Skeletal muscle tissue (tissue), 4 donors: ENCODE measurements around the gene ALKBH3. TPM values are rescaled to one million over a fixed set of nuclear protein-coding genes. Genes with fewer than 3 reads are reported as not detected.

ENCODE experiments used
- H3K27ac ChIP-seq: one replicate; pipeline ENCODE4 v1.7.0; 2013; ENCODE audit warnings: mild to moderate bottlenecking, low read depth, low read length, inconsistent platforms
- H3K27me3 ChIP-seq, 3 donors: one replicate each; pipeline ENCODE4 v1.7.0; 2013; ENCODE audit warnings: low read length in 3 of 3; ENCODE audit not compliant: control insufficient read depth in 3 of 3, insufficient read depth in 3 of 3
- H3K36me3 ChIP-seq, 3 donors: one replicate each; pipeline ENCODE4 v1.7.0; 2013; ENCODE audit warnings: low read length in 3 of 3; ENCODE audit not compliant: control insufficient read depth in 3 of 3, insufficient read depth in 3 of 3
- H3K4me1 ChIP-seq, 3 donors: one replicate each; pipeline ENCODE4 v1.7.0; 2013; ENCODE audit warnings: low read length in 3 of 3, mild to moderate bottlenecking in 3 of 3; ENCODE audit not compliant: control insufficient read depth in 3 of 3, insufficient read depth in 3 of 3
- H3K4me3 ChIP-seq, 3 donors: one replicate each; pipeline ENCODE4 v1.7.0; 2013; ENCODE audit warnings: low read length in 3 of 3
- H3K9ac ChIP-seq, 3 donors: one replicate each; pipeline ENCODE4 v1.7.0; 2013; ENCODE audit warnings: low read length in 3 of 3, mild to moderate bottlenecking in 3 of 3, moderate library complexity in 2 of 3, low read depth in 1 of 3
- H3K9me3 ChIP-seq, 3 donors: one replicate each; pipeline ENCODE4 v1.7.0; 2013; ENCODE audit warnings: low read length in 3 of 3; ENCODE audit not compliant: control insufficient read depth in 3 of 3
- total RNA-seq: library from RNA; depleted of rRNA; stranded (reverse); fragments of >200 nt; gene quantifications from one replicate; pipeline ENCODE4 v1.2.3, GENCODE V29; 2014
- donor health status: Osteomylitis.

The ALKBH3 gene
- total RNA-seq, 1 donor from 2014 or later = 25.6 TPM

DNA sequence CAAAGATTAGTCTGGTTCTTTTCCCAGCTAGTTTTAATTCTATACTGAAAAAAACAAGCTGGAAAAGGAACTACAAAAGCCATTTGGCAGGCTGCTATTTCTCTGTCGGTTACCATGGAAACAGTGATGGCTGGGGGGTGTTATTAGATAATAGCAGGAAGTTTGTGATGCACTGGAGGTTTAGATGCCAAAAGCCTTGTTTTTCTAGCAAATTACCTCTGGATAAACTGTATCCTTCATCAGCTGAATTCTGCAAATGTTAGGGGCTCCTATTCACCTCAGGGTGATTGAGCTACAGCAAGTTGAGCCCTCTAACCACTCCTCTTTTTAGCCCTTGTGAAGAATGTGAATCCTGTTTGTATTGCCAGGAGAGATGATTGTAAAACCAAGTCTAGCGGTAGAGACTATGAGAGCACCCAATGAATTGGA, 25.2 kb downstream of the ALKBH3 start:
- Histone ChIP-seq H3K9me3 (no peaks in the 10 kb centered on the region), H3K4me1 (peaks cover 9 to 23% (median 9%) of the 10 kb centered on the region in 3 donors), H3K9ac (no peak overlapping the region), H3K27ac (peak overlapping the region; percentile 65), H3K4me3 (no peak overlapping the region), H3K36me3 (peaks cover 12 to 34% (median 28%) of the 10 kb centered on the region in 3 donors), H3K27me3 (no peaks in the 10 kb centered on the region)

DNA sequence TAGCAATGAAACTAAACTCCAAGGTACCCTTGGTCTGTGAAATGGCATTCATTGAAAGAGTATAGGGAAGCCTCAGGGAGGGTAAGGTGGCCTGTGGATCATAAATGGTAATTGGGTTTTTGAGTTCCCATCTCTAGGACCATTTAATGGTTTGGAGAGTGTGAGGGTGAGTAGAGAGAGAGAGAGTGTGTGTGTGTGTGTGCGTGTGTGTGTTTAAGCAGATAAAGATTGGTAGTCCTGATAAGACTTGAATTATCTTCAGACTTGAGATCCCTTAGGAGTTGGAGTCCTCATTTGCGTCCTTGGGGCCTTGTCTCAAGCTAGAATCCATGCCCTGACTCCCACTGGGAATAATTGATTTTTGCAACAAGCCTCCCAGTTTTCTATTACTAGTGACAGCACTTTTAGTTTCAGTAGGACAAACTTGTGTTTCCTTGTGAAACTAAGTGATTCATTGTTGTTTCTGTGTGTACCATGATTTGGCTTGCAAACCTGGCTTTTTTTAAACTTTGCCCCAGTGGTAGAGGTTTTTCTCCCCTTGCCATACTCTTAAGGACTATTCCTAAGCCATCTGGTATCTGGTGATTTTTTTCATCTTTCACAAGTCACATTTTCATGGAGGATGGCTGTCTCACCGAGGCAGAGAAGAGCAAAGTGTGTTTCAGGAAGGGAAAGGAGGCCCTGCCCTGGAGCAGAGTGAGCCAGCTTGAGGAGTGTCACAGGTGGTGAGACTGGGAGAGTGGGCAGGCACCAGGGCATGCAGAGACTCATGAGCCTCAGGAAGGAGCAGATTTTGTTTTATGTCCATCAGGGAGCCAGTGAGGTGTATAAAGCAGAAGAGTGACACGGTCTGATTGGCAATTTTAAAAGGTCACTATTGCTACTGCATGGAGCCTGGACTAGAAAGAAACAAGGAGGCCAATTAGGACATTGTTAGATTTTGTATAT, 26.7 kb downstream of the ALKBH3 start:
- H3K27ac ChIP-seq = no peak overlapping the region

DNA sequence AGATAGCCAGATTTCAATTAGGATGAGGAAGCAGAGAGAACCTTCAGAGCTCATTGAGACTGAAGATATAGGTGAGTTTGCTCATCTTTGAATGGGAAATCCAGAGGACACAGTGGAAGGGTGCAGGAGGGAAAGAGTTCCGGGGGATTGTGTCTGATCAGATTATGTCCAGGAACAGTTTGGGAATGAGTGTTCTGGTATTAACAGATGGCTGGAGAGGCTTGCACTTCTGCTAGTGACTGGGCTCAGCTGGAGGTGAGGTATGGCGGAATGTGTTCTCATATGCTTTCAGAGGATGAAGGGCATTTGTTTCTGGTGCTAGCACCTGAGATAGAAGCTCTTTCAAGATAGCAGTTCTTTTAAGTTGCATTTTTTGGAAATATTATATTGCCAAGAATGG, 27.6 kb downstream of the ALKBH3 start:
- H3K4me1 ChIP-seq = peaks cover 9 to 23% (median 9%) of the 10 kb centered on the region in 3 donors
- no peaks in the 10 kb centered on the region for H3K9me3 ChIP-seq
- H3K27me3 ChIP-seq = no peaks in the 10 kb centered on the region
- H3K9ac ChIP-seq = peak overlapping the region in 1 of 3 donors; percentile 1
- no peak overlapping the region for H3K27ac ChIP-seq
- peaks cover 0 to 20% (median 16%) of the 10 kb centered on the region in 3 donors for H3K36me3 ChIP-seq
- H3K4me3 ChIP-seq = no peak overlapping the region

More for the DNA sequence above, 26.7 kb downstream of the ALKBH3 start:
- H3K36me3 ChIP-seq = peaks cover under 1 to 25% (median 21%) of the 10 kb centered on the region in 3 donors
- no peaks in the 10 kb centered on the region for H3K9me3 ChIP-seq
- H3K9ac ChIP-seq = no peak overlapping the region
- no peak overlapping the region for H3K4me3 ChIP-seq
- no peaks in the 10 kb centered on the region for H3K27me3 ChIP-seq
- peaks cover 9 to 23% (median 9%) of the 10 kb centered on the region in 3 donors for H3K4me1 ChIP-seq

DNA sequence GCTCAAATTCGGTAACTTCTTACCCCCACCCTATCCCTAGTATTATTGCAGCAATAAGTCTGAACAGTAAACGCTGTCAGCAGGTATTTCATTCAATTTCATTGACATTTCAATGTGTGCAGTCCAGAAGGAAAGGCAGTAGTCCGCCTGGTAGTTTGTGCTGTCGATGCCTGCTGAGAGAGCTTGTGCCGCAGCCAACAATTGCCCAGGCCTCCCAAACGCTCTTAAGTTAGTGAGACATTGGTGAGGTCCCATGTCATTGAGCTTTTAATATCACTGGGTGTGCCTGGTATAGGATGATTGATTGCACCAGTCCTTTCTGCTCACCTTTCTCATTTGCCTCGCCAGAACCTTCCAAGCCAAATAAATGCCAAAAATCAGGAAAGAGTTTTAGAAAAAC, 28.1 kb downstream of the ALKBH3 start:
- Histone ChIP-seq H3K9me3 (no peaks in the 10 kb centered on the region), H3K4me3 (no peak overlapping the region), H3K27me3 (no peaks in the 10 kb centered on the region), H3K36me3 (peaks cover 3 to 20% (median 14%) of the 10 kb centered on the region in 3 donors), H3K4me1 (peaks cover 9 to 23% (median 9%) of the 10 kb centered on the region in 3 donors), H3K27ac (no peak overlapping the region), H3K9ac (peak overlapping the region in 1 of 3 donors; percentile 1)

DNA sequence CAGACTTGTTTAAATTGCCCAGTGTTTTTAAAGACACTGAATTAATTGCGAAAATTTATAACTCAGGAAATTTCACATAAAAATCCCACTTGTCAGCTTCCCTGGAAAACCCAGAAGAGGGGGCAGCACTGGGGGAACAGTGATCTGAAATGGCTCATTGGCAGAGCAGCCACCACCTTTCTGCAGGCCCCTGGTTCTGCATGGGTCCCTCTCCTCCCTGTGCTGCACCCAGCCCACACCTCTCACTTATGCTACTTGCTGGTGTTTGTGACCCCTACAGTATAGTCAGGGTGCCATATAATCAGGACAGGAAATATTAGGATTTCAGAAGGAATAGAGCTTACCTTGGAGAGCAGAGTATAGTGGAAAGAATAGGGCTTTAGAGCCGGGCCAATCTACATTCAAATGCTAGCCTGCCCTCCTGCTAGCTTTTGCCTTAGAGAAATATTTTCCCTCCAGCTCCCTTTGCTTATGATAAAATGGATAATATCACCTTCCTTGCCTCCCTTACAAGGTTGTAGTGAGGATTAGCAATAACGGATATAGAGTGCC, 33.3 kb downstream of the ALKBH3 start:
- Histone ChIP-seq H3K4me3 (no peak overlapping the region), H3K9me3 (no peaks in the 10 kb centered on the region), H3K9ac (no peak overlapping the region), H3K27ac (no peak overlapping the region), H3K4me1 (peaks cover 2 to 10% (median 3%) of the 10 kb centered on the region in 3 donors), H3K27me3 (no peaks in the 10 kb centered on the region), H3K36me3 (peaks cover 8 to 24% (median 10%) of the 10 kb centered on the region in 3 donors)

DNA sequence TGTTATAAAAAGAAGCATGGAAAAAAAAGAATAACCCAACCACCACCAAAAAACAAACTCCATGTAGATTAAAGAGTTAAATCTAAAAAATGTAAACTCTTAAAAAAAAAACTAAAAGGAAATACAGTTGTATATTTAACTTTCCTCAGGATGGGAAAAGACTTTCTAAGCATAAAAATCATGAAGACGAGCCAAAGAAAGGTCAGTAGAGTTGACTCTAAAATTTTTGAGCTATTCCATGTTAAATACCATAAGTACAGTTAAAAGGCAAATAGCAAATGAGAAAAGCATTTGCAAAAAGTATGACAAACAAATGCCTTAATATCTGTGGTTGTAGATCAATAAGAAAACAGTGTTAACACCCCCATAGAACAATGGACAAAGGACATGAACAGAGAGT, 33.8 kb downstream of the ALKBH3 start:
- Histone ChIP-seq H3K27ac (no peak overlapping the region), H3K4me3 (no peak overlapping the region), H3K9me3 (no peaks in the 10 kb centered on the region), H3K27me3 (no peaks in the 10 kb centered on the region), H3K4me1 (peaks cover 3 to 13% (median 7%) of the 10 kb centered on the region in 3 donors), H3K36me3 (peaks cover 8 to 28% (median 10%) of the 10 kb centered on the region in 3 donors), H3K9ac (no peak overlapping the region)

DNA sequence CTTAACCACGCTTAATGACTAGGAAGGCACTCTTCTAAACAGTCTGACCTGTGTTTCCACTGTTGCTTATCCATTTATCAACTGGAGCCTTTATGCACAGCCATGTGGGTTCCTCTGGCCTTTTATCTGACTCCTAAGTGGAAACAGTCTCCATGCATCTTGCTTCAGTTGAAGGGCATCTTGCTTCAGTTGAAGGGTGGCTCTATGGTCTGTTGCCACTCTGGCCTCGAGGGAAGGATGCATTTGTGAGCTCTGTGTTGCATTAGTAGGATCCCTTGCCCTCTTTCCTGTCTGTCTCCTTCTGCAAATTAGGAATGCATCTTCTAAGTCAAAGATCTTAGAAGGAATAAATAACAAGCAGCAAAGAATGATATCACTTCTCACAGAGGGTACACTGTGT, 36.0 kb downstream of the ALKBH3 start:
- peaks cover 6 to 32% (median 20%) of the 10 kb centered on the region in 3 donors for H3K4me1 ChIP-seq
- H3K27me3 ChIP-seq = no peaks in the 10 kb centered on the region
- no peak overlapping the region for H3K4me3 ChIP-seq
- H3K9ac ChIP-seq = no peak overlapping the region
- peaks cover 10 to 29% (median 14%) of the 10 kb centered on the region in 3 donors for H3K36me3 ChIP-seq
- H3K9me3 ChIP-seq = no peaks in the 10 kb centered on the region
- no peak overlapping the region for H3K27ac ChIP-seq

DNA sequence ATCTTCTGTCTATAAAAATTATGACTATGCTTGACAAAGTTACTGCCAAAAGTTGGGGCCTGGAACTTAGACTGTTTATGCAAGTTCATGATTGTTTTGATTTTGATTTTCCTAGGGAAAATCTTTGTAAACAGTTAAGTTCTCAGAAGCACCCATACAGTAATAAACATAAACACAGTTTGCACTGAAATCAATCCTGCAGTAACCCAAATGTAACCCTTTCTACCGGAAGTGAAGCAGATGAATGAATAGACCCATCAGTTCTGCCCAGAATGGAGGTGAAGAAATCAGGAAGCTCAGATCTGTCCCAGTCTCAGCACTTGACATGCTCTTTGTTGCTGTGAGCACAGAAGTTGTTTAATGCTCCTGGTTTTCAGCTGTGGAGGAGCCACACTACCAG, 37.2 kb downstream of the ALKBH3 start:
- Histone ChIP-seq H3K27me3 (no peaks in the 10 kb centered on the region), H3K4me3 (no peak overlapping the region), H3K27ac (no peak overlapping the region), H3K4me1 (peaks cover 8 to 33% (median 26%) of the 10 kb centered on the region in 3 donors), H3K9me3 (no peaks in the 10 kb centered on the region), H3K36me3 (peaks cover 10 to 29% (median 14%) of the 10 kb centered on the region in 3 donors), H3K9ac (no peak overlapping the region)

DNA sequence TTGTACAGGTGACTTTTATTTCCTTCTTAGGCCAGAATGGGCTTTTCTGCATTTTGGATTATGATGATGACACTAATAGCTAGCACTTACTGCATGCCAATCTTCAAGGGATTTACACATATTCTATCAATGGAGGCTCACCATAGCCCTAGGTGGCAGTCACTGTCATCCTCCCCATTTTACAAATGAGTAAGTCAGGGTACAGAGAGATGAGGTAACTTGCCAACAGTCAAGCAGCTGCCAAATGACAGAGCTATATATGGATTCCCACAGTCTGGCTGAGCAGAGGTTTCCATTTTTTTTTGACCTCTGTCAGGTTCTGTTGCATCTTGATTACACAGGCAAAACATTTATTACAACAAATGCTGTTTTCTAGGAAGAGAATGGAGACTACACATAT, 38.0 kb downstream of the ALKBH3 start:
- Histone ChIP-seq H3K9ac (no peak overlapping the region), H3K9me3 (no peaks in the 10 kb centered on the region), H3K27me3 (no peaks in the 10 kb centered on the region), H3K27ac (no peak overlapping the region), H3K36me3 (peaks cover 6 to 26% (median 11%) of the 10 kb centered on the region in 3 donors), H3K4me1 (peaks cover 11 to 37% (median 32%) of the 10 kb centered on the region in 3 donors), H3K4me3 (no peak overlapping the region)
